Activated naive CD8-positive, alpha-beta T cell treated with anti-CD3 and anti-CD28 coated beads for 36 hours (primary cell): Measurements from ENCODE around the gene KRT7. TPM values are rescaled to one million over a fixed set of nuclear protein-coding genes. Genes with fewer than 3 reads are reported as not detected.

Experiments used
- DNase-seq: peaks from one replicate; pipeline ENCODE4 v3.0.0; 2021
- H3K27ac Mint-ChIP-seq: one replicate; pipeline ENCODE4 v1.8.0; 2022; ENCODE audit warnings: mild to moderate bottlenecking, moderate library complexity, mixed read lengths
- H3K27me3 Mint-ChIP-seq: one replicate; pipeline ENCODE4 v1.8.0; 2022; ENCODE audit warnings: mild to moderate bottlenecking, mixed read lengths
- H3K36me3 Mint-ChIP-seq: one replicate; pipeline ENCODE4 v1.8.0; 2021; ENCODE audit warnings: mild to moderate bottlenecking, mixed read lengths
- H3K4me1 Mint-ChIP-seq: one replicate; pipeline ENCODE4 v1.8.0; 2021; ENCODE audit warnings: mixed read lengths
- H3K4me3 Mint-ChIP-seq: one replicate; pipeline ENCODE4 v1.8.0; 2022; ENCODE audit warnings: mild to moderate bottlenecking, moderate library complexity, mixed read lengths
- H3K9me3 Mint-ChIP-seq: one replicate; pipeline ENCODE4 v1.8.0; 2022; ENCODE audit warnings: mixed read lengths
- total RNA-seq, 2 experiments: library from RNA; stranded (reverse); gene quantifications; one replicate each; pipeline ENCODE4 v1.2.3, GENCODE V29; 2021

The KRT7 gene
- total RNA-seq, 2 experiments from 2014 or later: 2.4 to 6.5 TPM

- Mint-ChIP-seq H3K27me3 (peaks cover 71% of the 10 kb centered on the region), H3K36me3 (no peaks in the 10 kb centered on the region), H3K4me3 (no peak overlapping the region), H3K4me1 (peaks cover 2% of the 10 kb centered on the region), H3K27ac (no peak overlapping the region), H3K9me3 (no peaks in the 10 kb centered on the region)
- no peak for DNase-seq
Observed at GRCh38 chr12:52228931-52229330, 4.1 kb upstream of the KRT7 start.

GRCh38 chr12:52229836-52230343, 3.2 kb upstream of the KRT7 start:
- DNase-seq: no peak
- Mint-ChIP-seq H3K27me3 (peaks cover 69% of the 10 kb centered on the region), H3K4me1 (no peaks in the 10 kb centered on the region), H3K27ac (no peak overlapping the region), H3K4me3 (no peak overlapping the region), H3K9me3 (no peaks in the 10 kb centered on the region), H3K36me3 (no peaks in the 10 kb centered on the region)

DNA sequence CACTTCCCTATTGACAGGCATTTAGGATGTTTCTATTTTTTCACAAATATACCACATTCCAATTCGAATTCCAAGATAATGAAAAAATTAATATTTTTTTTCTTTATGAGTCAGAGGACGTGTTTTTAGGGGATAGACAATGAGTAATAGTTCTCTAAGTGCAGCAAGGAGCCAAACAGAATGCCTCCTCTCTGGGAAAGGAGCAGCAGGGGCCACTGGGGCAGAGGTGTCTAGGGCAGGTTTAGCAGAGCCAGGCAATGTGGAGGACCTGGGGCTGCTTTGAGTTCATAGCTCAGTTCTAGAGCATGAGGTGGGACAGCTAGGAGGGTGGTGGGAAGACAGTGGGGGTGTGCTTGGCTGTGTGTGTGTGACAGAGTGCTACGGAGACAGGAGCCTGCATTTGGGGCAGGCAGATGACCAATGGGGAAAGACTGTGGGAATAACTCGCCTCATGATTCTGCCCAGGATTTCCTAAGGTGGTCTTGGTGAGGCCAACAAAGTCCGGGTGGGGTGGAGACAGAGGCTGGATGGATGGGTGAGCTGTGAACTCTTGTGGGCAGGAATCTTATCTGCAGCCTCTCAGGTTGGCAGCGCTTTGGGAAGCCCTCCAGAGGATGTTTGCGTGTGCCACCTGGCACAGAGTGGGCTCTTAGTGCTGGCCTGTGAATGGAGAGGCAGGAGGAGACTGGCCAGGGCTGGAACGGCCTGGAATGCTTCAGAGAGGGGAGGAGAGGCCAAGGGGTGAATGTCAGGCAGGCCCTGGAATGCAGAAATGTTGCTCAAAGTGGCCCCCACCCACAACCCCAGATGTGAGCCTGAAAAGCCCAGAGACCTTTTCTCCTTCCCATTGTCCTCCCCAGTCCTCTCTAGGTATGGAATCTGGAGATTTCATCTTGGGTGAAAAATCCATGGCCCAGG, 2.4 kb upstream of the KRT7 start:
- DNase-seq: no peak
- Mint-ChIP-seq H3K9me3 (no peaks in the 10 kb centered on the region), H3K27ac (no peak overlapping the region), H3K4me1 (no peaks in the 10 kb centered on the region), H3K27me3 (peaks cover 68% of the 10 kb centered on the region), H3K36me3 (no peaks in the 10 kb centered on the region), H3K4me3 (no peak overlapping the region)

GRCh38 chr12:52231305-52232202, 1.5 kb upstream of the KRT7 start:
- no peak for DNase-seq
- Mint-ChIP-seq H3K4me3 (no peak overlapping the region), H3K27me3 (peaks cover 63% of the 10 kb centered on the region), H3K27ac (no peak overlapping the region), H3K36me3 (no peaks in the 10 kb centered on the region), H3K4me1 (no peaks in the 10 kb centered on the region), H3K9me3 (no peaks in the 10 kb centered on the region)

- Mint-ChIP-seq H3K4me1 (no peaks in the 10 kb centered on the region), H3K27ac (no peak overlapping the region), H3K9me3 (no peaks in the 10 kb centered on the region), H3K27me3 (peaks cover 61% of the 10 kb centered on the region), H3K36me3 (no peaks in the 10 kb centered on the region), H3K4me3 (no peak overlapping the region)
- no peak for DNase-seq
Observed at GRCh38 chr12:52232203-52232673, 805 bp upstream of the KRT7 start.

DNA sequence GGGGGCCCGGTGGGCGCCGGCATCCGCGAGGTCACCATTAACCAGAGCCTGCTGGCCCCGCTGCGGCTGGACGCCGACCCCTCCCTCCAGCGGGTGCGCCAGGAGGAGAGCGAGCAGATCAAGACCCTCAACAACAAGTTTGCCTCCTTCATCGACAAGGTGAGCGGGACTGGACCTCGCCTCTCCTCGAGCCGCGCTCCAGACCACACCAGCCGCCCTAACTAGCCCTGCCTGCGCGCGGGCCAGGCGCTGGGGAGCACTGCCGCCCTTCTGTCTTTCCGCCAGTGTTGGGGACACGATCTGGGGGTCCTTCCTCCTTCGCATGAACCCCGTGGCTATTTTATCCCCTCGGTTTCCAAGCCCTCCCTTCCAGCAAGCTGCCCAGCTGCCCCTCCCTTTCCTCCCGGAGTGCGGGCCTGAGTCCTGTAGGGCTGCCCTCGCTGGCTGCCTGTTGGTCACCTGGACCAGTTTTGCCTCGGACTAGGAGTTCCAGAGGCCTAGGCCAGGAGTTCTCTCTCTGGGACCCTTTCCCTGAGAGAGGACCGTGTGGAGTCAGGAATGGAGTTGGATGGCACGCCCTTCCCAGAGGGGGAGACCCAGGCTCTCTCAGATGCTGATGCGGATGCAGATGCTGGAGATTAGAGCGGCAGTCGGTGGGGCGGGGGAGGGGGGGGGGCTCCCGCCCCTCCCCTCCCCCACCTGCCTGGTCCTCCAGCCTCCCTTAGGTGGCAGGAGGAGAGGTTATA, 592 bp downstream of the KRT7 start:
- Mint-ChIP-seq H3K9me3 (no peaks in the 10 kb centered on the region), H3K27me3 (peaks cover 50% of the 10 kb centered on the region), H3K27ac (no peak overlapping the region), H3K4me1 (no peaks in the 10 kb centered on the region), H3K4me3 (no peak overlapping the region), H3K36me3 (no peaks in the 10 kb centered on the region)
- no peak for DNase-seq

GRCh38 chr12:52234223-52234810, 1.3 kb downstream of the KRT7 start:
- no peak for DNase-seq
- Mint-ChIP-seq H3K9me3 (no peaks in the 10 kb centered on the region), H3K36me3 (no peaks in the 10 kb centered on the region), H3K4me1 (no peaks in the 10 kb centered on the region), H3K27me3 (peaks cover 48% of the 10 kb centered on the region), H3K4me3 (no peak overlapping the region), H3K27ac (no peak overlapping the region)

DNA sequence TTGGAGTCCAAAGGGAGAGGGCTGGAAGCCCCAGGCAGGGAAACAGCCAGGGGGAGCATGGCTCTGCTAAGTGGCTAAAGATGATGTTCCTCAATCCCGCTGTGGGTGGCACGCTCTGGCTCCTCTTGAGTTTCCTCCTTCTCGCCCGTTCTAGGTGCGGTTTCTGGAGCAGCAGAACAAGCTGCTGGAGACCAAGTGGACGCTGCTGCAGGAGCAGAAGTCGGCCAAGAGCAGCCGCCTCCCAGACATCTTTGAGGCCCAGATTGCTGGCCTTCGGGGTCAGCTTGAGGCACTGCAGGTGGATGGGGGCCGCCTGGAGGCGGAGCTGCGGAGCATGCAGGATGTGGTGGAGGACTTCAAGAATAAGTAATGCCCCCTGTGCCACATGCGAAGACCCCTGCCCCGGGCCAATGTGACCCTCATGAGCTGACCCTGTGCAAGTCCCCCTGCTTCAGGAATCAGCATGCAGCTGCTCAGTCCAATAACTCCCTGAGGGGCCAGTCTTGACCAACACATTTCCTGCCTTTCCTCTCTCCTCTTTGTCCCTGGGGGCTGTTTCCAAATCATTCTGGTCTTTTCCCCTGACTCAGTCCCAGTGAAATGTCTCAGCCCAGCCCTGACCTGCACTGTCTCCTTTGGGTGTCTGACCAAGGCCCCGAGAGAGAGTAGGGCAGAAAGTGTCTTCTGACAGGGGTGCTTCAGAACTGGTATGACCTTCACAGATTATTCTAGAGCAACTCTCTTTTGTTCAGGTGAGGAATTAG, 2.1 kb downstream of the KRT7 start:
- Mint-ChIP-seq H3K4me1 (no peaks in the 10 kb centered on the region), H3K9me3 (no peaks in the 10 kb centered on the region), H3K27me3 (peaks cover 42% of the 10 kb centered on the region), H3K4me3 (no peak overlapping the region), H3K27ac (no peak overlapping the region), H3K36me3 (no peaks in the 10 kb centered on the region)
- no peak for DNase-seq

- Mint-ChIP-seq H3K36me3 (no peaks in the 10 kb centered on the region), H3K4me3 (no peak overlapping the region), H3K4me1 (no peaks in the 10 kb centered on the region), H3K27ac (no peak overlapping the region), H3K27me3 (peaks cover 36% of the 10 kb centered on the region), H3K9me3 (no peaks in the 10 kb centered on the region)
- no peak for DNase-seq
Observed at GRCh38 chr12:52235822-52236361, 2.8 kb downstream of the KRT7 start.

DNA sequence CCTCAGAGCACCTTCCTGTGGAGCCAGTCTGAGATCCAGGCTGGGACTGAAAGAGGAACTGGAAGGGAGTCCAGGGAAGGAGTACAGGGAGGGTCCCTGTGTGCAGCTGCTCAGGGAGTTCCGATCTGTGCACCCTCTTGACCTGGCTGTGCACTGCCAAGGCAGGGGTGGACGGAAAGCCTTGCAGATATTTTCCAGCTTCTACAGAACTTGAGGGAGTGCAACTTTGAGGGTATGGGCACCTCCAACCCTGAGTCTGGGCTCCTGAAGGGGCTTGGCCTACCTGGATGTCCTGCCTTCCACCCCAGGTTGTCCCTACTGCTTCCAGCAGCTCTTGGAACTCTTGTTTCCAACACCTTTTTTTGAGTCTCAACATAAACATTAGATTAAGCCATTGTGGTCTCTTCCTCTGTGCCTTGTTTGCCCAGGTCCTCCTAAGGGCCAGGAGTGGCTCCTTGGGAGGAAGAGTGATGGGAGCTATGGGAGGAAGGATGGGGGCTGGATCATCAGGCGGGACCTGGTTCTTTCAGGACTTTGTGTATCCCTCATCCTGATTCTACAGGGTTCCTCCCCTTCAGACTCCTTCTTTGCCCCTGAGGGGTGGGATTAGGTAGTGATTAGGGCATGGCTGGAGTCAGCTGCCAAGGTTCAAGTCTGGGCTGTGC, 3.5 kb downstream of the KRT7 start:
- no peaks in the 10 kb centered on the region for H3K9me3 Mint-ChIP-seq
- H3K4me1 Mint-ChIP-seq: peaks cover 2% of the 10 kb centered on the region
- no peak for DNase-seq
- H3K27me3 Mint-ChIP-seq: peaks cover 32% of the 10 kb centered on the region
- H3K27ac Mint-ChIP-seq: no peak overlapping the region
- H3K4me3 Mint-ChIP-seq: no peak overlapping the region
- H3K36me3 Mint-ChIP-seq: no peaks in the 10 kb centered on the region

- no peaks in the 10 kb centered on the region for H3K36me3 Mint-ChIP-seq
- H3K9me3 Mint-ChIP-seq: no peaks in the 10 kb centered on the region
- no peak overlapping the region for H3K4me3 Mint-ChIP-seq
- H3K4me1 Mint-ChIP-seq: peaks cover 5% of the 10 kb centered on the region
- DNase-seq: no peak
- no peak overlapping the region for H3K27ac Mint-ChIP-seq
- H3K27me3 Mint-ChIP-seq: peaks cover 19% of the 10 kb centered on the region
Observed at GRCh38 chr12:52238207-52238840, 5.3 kb downstream of the KRT7 start.

- Mint-ChIP-seq H3K9me3 (no peaks in the 10 kb centered on the region), H3K36me3 (no peaks in the 10 kb centered on the region), H3K27ac (no peak overlapping the region), H3K4me1 (peaks cover 12% of the 10 kb centered on the region), H3K4me3 (no peak overlapping the region), H3K27me3 (peaks cover 13% of the 10 kb centered on the region)
- no peak for DNase-seq
Observed at GRCh38 chr12:52238916-52239646, 6.0 kb downstream of the KRT7 start.
